Memory B cell (primary cell): ENCODE results near the gene TLR3.

Source experiments
- ATAC-seq: fragments of 150-1000 bp; cut with Tn5 transposase; 2 replicates; pipeline ENCODE4 v1.10.0; 2021; ENCODE audit warnings: low read depth, mild to moderate bottlenecking, moderate library complexity
- DNase-seq, 2 donors: peaks; one replicate each; pipeline ENCODE4 v3.0.0; 2022; ENCODE audit warnings: low spot score in 2 of 2
- H3K27ac Mint-ChIP-seq: one replicate; pipeline ENCODE4 v1.8.0; 2022; ENCODE audit warnings: mild to moderate bottlenecking, moderate library complexity, mixed read lengths
- H3K27me3 Mint-ChIP-seq: one replicate; pipeline ENCODE4 v1.8.0; 2022; ENCODE audit warnings: mixed read lengths
- H3K36me3 Mint-ChIP-seq: one replicate; pipeline ENCODE4 v1.8.0; 2022; ENCODE audit warnings: mild to moderate bottlenecking, mixed read lengths
- H3K4me1 Mint-ChIP-seq: one replicate; pipeline ENCODE4 v1.8.0; 2022; ENCODE audit warnings: mixed read lengths
- H3K4me3 Mint-ChIP-seq: one replicate; pipeline ENCODE4 v1.8.0; 2022; ENCODE audit warnings: mild to moderate bottlenecking, moderate library complexity, mixed read lengths
- H3K9me3 Mint-ChIP-seq: one replicate; pipeline ENCODE4 v1.8.0; 2022; ENCODE audit warnings: mixed read lengths

Gene TLR3

DNA sequence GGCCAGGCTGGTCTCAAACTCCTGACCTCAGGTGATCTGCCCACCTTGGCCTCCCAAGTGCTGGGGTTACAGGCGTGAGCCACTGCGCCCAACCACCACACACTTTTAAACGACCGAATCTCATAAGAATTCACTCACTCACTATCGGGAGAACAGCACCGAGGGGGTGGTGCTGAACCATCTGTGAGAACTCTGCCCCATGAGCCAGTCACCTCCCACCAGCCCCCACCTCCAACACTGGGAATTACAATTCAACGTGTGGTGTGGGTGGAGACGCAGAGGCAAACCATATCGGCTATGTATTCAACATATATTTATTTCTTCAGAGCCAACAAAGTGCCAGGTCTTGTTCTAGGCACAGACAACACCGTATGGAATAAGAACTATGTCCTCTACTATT lies 3.6 kb downstream of the TLR3 start:
- Mint-ChIP-seq H3K36me3 (no peaks in the 10 kb centered on the region), H3K9me3 (no peaks in the 10 kb centered on the region), H3K27me3 (peaks cover 8% of the 10 kb centered on the region), H3K27ac (no peak overlapping the region), H3K4me3 (no peak overlapping the region), H3K4me1 (peaks cover 11% of the 10 kb centered on the region)
- ATAC-seq, result no peak
- DNase-seq, result no peak

DNA sequence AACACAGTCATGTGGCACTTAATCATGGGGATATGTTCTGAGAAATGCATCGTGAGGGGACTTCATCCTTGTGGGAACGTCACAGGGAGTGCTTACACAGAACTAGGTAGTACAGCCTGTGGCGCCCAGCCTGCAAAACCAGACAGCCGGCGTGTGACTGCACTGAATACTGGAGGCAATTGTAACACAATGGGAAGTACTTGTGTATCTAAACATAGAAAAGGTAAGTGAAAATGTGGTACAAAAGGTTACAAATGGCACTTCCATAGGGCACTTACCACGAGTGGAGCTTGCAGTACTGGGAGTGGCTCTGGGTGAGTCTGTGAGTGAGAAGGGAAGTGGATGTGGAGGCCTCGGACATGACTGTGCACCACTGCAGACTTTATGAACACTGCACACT lies 5.2 kb downstream of the TLR3 start:
- Mint-ChIP-seq H3K27me3 (peaks cover 9% of the 10 kb centered on the region), H3K27ac (no peak overlapping the region), H3K9me3 (no peaks in the 10 kb centered on the region), H3K4me1 (peaks cover 5% of the 10 kb centered on the region), H3K4me3 (no peak overlapping the region), H3K36me3 (no peaks in the 10 kb centered on the region)
- DNase-seq (no peak), ATAC-seq (no peak)

DNA sequence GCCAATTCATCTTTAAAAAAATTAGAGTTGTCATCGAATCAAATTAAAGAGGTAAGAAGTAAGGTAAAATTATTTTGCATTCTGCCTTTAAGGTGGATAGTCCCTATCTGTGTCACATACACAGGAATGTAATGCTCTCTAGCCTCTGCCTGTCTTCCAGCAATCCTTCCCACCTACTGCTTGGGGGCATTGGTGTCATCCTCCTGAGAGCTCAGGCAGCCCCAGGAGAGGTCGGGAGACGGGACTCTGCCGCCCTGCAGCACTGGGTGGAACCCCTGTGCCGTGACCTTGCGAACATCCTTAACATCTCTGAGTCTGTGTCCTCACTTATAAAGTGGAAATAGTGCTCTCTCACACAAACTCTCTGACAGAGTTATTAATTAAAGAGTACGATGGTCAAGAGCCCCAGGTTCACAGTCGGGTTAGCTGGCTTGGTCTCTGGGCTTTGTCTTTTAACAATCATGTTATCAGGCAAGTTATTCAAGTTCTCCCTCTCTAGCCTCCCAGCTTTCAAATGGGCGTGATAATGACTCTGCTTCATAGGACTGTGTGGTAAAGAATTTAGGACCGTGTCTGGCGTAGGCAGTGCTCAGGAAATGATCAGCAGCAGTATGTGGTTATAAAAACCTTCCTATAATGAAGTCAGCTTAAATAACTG lies 10.2 kb downstream of the TLR3 start:
- Mint-ChIP-seq H3K9me3 (no peaks in the 10 kb centered on the region), H3K27ac (no peak overlapping the region)
- no peak for ATAC-seq

DNA sequence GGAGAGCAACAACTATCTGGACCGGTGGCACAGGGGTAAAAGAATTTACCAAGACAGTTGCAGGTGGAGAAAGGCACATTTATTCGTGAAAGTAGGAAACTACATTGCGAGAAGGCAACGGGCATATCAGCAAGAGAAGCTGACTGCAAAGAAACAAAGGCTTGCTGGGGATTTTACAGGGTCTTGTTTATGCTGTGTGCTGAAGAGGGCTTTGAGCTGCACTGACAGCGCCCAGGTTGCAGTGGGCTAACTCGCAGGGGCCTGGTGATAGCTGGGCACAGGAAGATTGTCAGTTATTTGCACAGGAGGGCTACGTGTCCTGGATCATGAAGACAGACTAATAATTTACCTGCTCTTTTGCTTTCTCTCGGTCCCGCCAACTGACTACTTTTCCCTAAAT lies 10.7 kb downstream of the TLR3 start:
- no peak overlapping the region for H3K4me3 Mint-ChIP-seq
- peaks cover 15% of the 10 kb centered on the region for H3K27me3 Mint-ChIP-seq
- no peaks in the 10 kb centered on the region for H3K4me1 Mint-ChIP-seq
- DNase-seq, result no peak
- no peaks in the 10 kb centered on the region for H3K9me3 Mint-ChIP-seq
- H3K27ac Mint-ChIP-seq, result no peak overlapping the region
- H3K36me3 Mint-ChIP-seq, result no peaks in the 10 kb centered on the region
- ATAC-seq, result no peak

More for the DNA sequence above, 10.2 kb downstream of the TLR3 start:
- no peaks in the 10 kb centered on the region for H3K4me1 Mint-ChIP-seq
- no peaks in the 10 kb centered on the region for H3K36me3 Mint-ChIP-seq
- DNase-seq, result no peak
- H3K4me3 Mint-ChIP-seq, result no peak overlapping the region
- peaks cover 15% of the 10 kb centered on the region for H3K27me3 Mint-ChIP-seq

DNA sequence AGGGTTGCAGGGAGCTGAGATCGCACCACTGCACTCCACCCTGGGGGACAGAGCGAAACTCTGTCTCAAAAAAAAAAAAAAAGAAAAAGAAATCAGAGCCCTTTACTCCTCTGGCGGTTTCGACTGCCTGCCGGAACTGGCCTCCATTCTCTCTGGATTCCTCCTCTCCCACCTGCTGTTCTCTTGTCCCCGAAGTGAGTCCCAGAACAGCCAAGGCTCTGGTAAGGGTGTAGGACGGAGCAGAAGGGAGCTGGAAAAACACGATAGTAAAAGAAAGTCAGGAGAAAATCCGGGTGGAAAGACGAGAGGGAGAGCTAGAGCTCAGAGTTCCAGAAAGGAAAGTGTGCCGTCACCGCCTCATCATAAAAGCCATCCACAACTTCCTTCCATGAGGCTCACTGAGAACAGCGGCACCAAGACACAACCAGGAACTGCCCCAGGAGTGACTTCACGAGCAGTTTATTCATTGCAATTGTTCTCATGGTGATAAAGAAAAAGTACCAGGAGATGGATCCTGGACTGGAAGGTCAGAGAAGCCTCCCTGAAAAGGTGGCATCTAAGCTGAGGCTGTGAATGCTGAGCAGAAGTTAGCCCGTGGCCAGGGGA lies 12.3 kb downstream of the TLR3 start:
- Mint-ChIP-seq H3K27ac (no peak overlapping the region), H3K27me3 (peaks cover 14% of the 10 kb centered on the region), H3K9me3 (no peaks in the 10 kb centered on the region), H3K4me1 (no peaks in the 10 kb centered on the region), H3K4me3 (no peak overlapping the region), H3K36me3 (no peaks in the 10 kb centered on the region)
- no peak for DNase-seq
- no peak for ATAC-seq

DNA sequence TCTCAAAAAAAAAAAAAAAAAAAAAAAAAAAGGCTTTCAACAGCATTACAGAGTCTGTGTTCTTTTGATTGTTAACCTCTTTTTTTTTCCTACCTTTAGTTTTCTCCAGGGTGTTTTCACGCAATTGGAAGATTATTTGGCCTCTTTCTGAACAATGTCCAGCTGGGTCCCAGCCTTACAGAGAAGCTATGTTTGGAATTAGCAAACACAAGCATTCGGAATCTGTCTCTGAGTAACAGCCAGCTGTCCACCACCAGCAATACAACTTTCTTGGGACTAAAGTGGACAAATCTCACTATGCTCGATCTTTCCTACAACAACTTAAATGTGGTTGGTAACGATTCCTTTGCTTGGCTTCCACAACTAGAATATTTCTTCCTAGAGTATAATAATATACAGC lies 13.3 kb downstream of the TLR3 start:
- Mint-ChIP-seq H3K27ac (no peak overlapping the region), H3K36me3 (no peaks in the 10 kb centered on the region), H3K27me3 (peaks cover 14% of the 10 kb centered on the region), H3K9me3 (no peaks in the 10 kb centered on the region), H3K4me1 (no peaks in the 10 kb centered on the region), H3K4me3 (no peak overlapping the region)
- no peak for DNase-seq
- ATAC-seq, result no peak

DNA sequence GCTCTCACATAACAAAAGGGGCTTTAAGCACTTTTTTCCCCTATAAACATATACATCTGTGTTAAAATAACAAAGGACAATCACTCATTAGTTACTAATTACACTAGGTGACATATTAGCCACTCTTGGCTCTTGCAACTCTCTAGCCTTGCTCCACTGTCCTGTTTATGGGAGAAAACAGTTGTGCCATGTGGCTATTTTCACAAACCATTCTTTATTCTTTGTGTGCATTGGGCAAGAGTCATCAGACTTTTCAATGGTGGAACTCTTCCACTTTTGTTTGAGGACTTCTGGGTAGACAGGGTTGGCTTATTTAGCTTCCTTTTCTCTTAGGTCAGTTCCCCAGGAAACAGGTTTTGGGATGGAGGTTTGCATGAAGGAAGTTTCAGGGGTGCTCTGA lies 19.6 kb downstream of the TLR3 start:
- H3K27ac Mint-ChIP-seq, result no peak overlapping the region
- no peaks in the 10 kb centered on the region for H3K36me3 Mint-ChIP-seq
- H3K4me1 Mint-ChIP-seq, result no peaks in the 10 kb centered on the region
- no peak for DNase-seq
- no peak for ATAC-seq
- no peak overlapping the region for H3K4me3 Mint-ChIP-seq
- peaks cover 2% of the 10 kb centered on the region for H3K9me3 Mint-ChIP-seq
- H3K27me3 Mint-ChIP-seq, result peaks cover 7% of the 10 kb centered on the region

DNA sequence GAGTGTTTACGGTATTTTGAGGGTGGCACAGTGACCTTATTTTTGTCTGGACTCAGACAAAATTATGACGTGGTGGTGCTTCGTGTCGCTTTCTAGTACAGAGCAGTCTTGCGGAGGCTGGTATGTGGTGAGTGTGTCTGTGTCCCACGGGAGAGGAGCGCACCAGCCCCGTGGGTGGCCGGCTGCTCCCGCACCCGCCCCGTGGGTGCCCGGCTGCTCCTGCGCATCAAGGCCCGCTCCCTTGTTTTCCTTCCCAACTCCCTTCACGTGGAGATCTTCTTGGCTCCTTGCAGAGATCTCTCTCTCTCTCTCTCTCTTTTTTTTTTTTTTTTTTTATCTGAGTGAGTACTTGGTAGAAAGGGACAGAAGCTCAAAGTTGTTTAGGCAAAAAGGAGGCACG lies 23.3 kb downstream of the TLR3 start:
- Mint-ChIP-seq H3K36me3 (no peaks in the 10 kb centered on the region), H3K4me1 (no peaks in the 10 kb centered on the region), H3K27me3 (peaks cover 12% of the 10 kb centered on the region), H3K27ac (no peak overlapping the region), H3K4me3 (no peak overlapping the region), H3K9me3 (peaks cover 2% of the 10 kb centered on the region)
- DNase-seq (no peak), ATAC-seq (no peak)

DNA sequence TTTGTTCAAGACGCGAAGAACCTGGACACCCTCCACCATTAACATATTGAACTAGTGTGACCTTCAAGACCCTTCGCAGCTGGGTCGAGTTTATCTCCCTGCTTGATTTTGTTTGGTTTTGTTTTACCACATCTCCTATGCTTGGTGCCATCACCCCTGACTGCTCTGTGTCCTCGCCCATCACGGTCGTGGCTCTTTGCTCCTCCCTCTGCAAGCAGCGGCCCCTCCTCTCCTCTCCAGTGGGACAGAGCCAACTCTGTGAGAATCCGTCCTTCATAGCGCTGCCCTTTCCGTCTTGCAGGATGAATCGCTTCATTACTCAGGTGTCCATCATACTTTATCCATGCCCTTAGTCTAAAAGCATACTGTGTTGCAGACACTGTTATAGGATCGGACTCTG lies 26.4 kb downstream of the TLR3 start:
- H3K27me3 Mint-ChIP-seq, result peaks cover 6% of the 10 kb centered on the region
- ATAC-seq (no peak), DNase-seq (no peak)
- no peak overlapping the region for H3K27ac Mint-ChIP-seq
- H3K4me1 Mint-ChIP-seq, result no peaks in the 10 kb centered on the region
- H3K36me3 Mint-ChIP-seq, result no peaks in the 10 kb centered on the region
- H3K4me3 Mint-ChIP-seq, result no peak overlapping the region
- H3K9me3 Mint-ChIP-seq, result peaks cover 2% of the 10 kb centered on the region

DNA sequence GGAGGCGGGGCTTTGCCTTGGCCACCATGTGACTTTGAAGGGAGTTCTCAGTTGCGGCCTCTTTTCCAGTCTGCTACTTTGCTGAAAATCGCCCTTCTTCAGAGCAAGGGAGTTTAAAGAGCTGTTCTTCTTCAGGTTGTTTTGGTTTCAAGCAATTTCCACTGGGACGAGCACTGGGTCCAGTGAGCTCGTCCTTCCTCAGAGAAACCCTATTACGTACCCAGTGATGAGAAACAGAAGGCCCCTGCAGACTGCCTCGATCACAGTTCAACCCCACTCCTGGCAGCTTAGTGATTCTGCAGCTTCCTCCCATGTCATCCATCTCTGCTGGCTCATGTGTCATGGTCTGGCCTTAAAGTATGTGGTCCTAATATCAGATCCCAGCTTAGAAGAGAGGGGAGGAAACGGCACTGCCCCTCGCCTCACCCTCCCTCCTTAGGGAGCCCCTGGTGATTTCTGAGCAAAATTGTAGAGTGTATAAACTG lies 27.8 kb downstream of the TLR3 start:
- H3K4me1 Mint-ChIP-seq, result no peaks in the 10 kb centered on the region
- no peaks in the 10 kb centered on the region for H3K36me3 Mint-ChIP-seq
- no peak overlapping the region for H3K27ac Mint-ChIP-seq
- ATAC-seq, result no peak
- no peak overlapping the region for H3K4me3 Mint-ChIP-seq
- peaks cover 8% of the 10 kb centered on the region for H3K27me3 Mint-ChIP-seq
- no peaks in the 10 kb centered on the region for H3K9me3 Mint-ChIP-seq
- DNase-seq, result no peak

DNA sequence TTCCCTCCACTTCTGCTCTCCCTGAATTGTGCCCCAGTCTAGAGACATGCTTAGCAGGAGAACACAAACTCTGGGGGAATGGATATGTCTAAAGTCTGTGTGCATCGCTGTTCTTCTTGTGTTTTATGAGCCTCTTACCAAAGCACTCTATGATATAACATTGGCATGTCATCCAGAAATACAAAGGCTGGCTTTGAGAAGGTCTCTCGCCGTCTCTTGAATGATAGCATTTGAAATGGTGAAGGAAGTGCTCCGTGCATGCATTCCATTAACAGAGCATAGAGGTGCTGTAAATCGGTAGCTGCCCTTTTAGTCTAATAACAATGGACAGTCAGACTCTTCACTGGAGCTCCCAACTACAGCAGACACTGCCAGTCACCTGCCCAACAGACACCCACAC lies 28.4 kb downstream of the TLR3 start:
- H3K9me3 Mint-ChIP-seq, result no peaks in the 10 kb centered on the region
- peaks cover 8% of the 10 kb centered on the region for H3K27me3 Mint-ChIP-seq
- H3K4me3 Mint-ChIP-seq, result no peak overlapping the region
- DNase-seq (no peak), ATAC-seq (no peak)
- no peaks in the 10 kb centered on the region for H3K36me3 Mint-ChIP-seq
- no peak overlapping the region for H3K27ac Mint-ChIP-seq
- no peaks in the 10 kb centered on the region for H3K4me1 Mint-ChIP-seq

DNA sequence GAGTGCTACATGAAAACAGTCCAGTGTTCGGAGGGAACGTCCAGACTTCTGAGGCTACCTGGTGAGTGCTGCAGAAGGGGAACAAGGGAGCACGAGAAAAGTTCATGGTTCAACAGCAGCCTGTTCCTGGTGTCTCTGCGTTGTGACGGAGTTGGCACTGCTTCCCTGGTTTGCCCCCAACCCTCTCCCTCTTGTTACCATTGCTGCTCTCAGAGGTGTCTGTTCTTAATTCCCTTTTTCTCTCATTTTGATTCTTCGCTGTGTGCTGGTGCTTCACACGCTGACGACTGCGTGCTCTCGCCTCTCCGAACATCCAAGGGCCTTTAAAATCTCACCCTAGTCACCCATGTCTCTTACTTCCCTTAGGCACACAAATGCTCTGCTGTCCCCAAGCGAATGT lies 34.0 kb downstream of the TLR3 start:
- peaks cover 2% of the 10 kb centered on the region for H3K9me3 Mint-ChIP-seq
- DNase-seq (no peak), ATAC-seq (no peak)
- H3K36me3 Mint-ChIP-seq, result no peaks in the 10 kb centered on the region
- peaks cover 24% of the 10 kb centered on the region for H3K27me3 Mint-ChIP-seq
- H3K4me1 Mint-ChIP-seq, result peaks cover 11% of the 10 kb centered on the region
- H3K27ac Mint-ChIP-seq, result no peak overlapping the region
- H3K4me3 Mint-ChIP-seq, result no peak overlapping the region

DNA sequence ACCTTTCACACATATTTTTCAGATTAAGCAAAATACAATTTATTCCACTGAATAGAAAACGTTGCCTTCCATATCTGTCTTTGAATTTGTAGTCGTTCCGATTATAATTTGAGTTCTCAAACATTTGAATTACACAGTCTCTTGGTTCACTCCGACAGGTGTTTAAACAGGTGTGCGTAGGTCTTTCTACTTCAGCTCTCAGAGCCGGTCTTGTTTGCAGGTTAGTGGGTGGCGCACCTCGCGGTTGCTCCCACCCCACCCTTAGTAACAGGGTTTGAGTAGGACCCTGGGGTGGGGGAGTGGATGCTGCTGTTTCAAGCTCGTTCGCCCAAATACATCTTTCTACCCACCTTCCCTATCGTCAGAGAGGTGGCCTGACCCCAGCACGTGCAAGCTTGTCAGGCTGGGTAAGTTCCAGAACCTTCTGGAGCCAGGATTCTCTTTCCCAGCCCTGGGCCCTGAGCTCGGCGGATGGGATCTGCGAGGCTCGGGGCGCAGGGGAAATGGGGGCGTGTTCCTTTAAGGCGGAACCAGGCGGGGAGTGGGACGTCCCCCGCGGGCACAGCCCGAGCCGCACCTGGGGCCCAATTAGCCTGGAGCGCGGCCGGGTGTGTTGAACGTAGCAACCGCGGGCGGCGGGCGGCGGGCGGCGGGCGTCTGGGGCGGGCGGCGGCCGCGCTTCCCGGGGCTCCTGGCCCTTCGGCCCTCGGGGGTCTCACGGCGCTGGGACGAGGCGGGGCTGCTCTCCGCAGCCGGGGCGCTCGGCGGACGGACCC lies 35.3 kb downstream of the TLR3 start, which contains the start of gene FAM149A:
TSS of gene FAM149A (plus strand) at position 591 of the 776 bp plus-strand sequence.
- Mint-ChIP-seq H3K4me1 (peaks cover 11% of the 10 kb centered on the region), H3K36me3 (no peaks in the 10 kb centered on the region), H3K27me3 (peaks cover 26% of the 10 kb centered on the region), H3K27ac (no peak within 1 kb of the TSS), H3K4me3 (peak within 1 kb of the TSS; percentile 76), H3K9me3 (peaks cover 2% of the 10 kb centered on the region)
- peak; percentile 93 for ATAC-seq
- DNase-seq, result peak; percentile 39 to 49

DNA sequence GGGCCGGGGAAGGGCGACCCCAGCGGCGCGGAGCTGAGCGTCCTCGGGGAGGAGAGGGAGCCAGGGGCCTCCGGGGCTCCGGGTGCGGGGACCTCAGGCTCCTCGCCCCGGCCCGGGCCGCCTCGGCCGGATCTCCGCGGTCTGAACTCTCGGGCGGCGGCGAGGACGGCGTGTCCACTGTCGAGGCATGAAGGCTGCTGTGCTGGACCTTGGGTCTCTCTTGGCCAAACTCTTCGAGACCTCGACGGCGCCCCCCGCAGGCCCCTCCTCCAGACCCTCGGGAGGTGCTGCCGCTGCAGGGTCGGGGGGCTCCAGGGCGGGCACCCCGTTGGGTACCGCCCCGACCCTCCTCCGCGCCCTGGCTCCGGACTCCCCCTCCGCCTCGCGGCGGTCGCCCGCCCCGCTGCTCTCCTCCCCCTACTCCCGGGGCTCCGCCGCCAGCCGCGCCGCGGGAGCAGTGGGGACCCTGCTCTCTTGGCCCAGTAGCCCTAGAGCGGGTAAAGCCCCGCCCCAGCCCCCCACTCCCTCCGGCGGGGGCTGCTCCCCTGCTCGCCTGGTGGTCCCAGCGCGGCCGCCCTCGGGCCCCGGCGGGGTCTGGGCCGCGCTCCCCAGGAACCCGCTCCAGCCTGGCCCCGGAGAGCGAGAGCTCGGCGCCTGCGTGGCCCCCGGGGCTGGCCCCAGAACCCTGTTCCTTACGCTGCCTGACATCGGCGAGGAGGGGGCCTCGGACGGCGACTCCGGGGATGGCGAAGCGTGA lies 36.1 kb downstream of the TLR3 start:
- Mint-ChIP-seq H3K27ac (no peak overlapping the region), H3K36me3 (no peaks in the 10 kb centered on the region), H3K4me1 (peaks cover 11% of the 10 kb centered on the region), H3K9me3 (peaks cover 2% of the 10 kb centered on the region), H3K27me3 (peaks cover 26% of the 10 kb centered on the region), H3K4me3 (peak overlapping the region; percentile 76)
- ATAC-seq (peak; percentile 22), DNase-seq (peak in 1 of 2 donors; percentile 35)
